ENCODE results near the gene SNRPA1.

SNRPA1 gene

GRCh38 chr15:101277038-101277822 is 17.8 kb downstream of the SNRPA1 start, which contains the start of gene SELENOS:
TSS of gene SELENOS (minus strand) at chr15:101277485. CDS start at chr15:101277417, 68 bp downstream.
- peaks cover 5% of the 10 kb centered on the region for H3K4me1 ChIP-seq (ENCODE audit: control insufficient read depth, insufficient read depth, low read length)
- H3K27me3 ChIP-seq (ENCODE audit: control insufficient read depth, insufficient read depth, low read length): no peaks in the 10 kb centered on the region
- no peaks in the 10 kb centered on the region for H3K9me3 ChIP-seq (ENCODE audit: control insufficient read depth, low read length)
- H3K4me3 ChIP-seq (ENCODE audit: low read length): peak within 1 kb of the TSS; percentile 52
- H3K9ac ChIP-seq (ENCODE audit: low read length): peak within 1 kb of the TSS; percentile 78
- H3K36me3 ChIP-seq (ENCODE audit: control insufficient read depth, insufficient read depth, low read length): peaks cover 12% of the 10 kb centered on the region

GRCh38 chr15:101276501-101277037 is 18.5 kb downstream of the SNRPA1 start:
- peaks cover 5% of the 10 kb centered on the region for H3K4me1 ChIP-seq (ENCODE audit: control insufficient read depth, insufficient read depth, low read length)
- H3K4me3 ChIP-seq (ENCODE audit: low read length): peak overlapping the region; percentile 52
- no peaks in the 10 kb centered on the region for H3K9me3 ChIP-seq (ENCODE audit: control insufficient read depth, low read length)
- H3K9ac ChIP-seq (ENCODE audit: low read length): peak overlapping the region; percentile 78
- H3K36me3 ChIP-seq (ENCODE audit: control insufficient read depth, insufficient read depth, low read length): peaks cover 12% of the 10 kb centered on the region
- H3K27me3 ChIP-seq (ENCODE audit: control insufficient read depth, insufficient read depth, low read length): no peaks in the 10 kb centered on the region

DNA sequence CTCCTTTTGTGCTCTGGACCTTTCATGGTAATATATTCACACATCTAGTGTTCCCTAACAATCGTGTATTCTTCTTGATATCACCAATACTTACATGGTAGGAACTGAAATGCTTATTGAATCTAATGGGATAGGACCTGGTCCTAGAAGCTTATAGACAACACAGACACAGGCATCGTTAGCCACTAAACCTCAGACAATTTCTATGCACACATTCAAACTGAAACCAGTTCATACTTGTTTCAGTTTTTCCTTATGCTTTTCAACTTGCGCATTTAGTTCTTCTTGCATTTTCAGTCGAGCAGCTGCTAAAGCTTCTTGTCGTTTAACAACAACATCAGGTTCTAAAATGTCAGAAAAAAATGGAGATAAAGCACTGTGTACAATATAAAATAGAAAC is 20.0 kb downstream of the SNRPA1 start:
- no peak overlapping the region for H3K9ac ChIP-seq (ENCODE audit: low read length)
- no peaks in the 10 kb centered on the region for H3K9me3 ChIP-seq (ENCODE audit: control insufficient read depth, low read length)
- H3K4me3 ChIP-seq (ENCODE audit: low read length): no peak overlapping the region
- H3K36me3 ChIP-seq (ENCODE audit: control insufficient read depth, insufficient read depth, low read length): peaks cover 22% of the 10 kb centered on the region
- H3K27me3 ChIP-seq (ENCODE audit: control insufficient read depth, insufficient read depth, low read length): no peaks in the 10 kb centered on the region
- peaks cover 5% of the 10 kb centered on the region for H3K4me1 ChIP-seq (ENCODE audit: control insufficient read depth, insufficient read depth, low read length)

DNA sequence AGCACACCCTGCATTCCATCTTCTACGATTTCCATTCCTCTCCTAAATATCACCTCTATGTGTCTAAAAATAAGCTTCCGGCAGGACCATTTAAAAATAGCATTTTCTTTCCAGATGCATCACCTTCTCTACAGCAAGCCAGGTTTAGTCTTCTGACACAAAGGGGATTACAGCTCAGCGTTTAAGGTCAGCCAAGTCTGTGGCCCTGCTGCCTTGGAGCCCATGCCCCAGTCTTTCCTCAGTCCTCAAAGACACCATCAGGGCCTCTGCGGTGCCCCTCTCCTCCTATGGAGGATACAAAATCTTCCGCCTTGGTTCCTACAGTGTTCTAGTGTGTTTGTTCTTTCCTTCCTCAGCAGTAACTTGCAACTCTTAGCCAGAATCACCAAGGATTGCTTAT is 21.5 kb downstream of the SNRPA1 start:
- no peak overlapping the region for H3K4me3 ChIP-seq (ENCODE audit: low read length)
- peaks cover 22% of the 10 kb centered on the region for H3K36me3 ChIP-seq (ENCODE audit: control insufficient read depth, insufficient read depth, low read length)

DNA sequence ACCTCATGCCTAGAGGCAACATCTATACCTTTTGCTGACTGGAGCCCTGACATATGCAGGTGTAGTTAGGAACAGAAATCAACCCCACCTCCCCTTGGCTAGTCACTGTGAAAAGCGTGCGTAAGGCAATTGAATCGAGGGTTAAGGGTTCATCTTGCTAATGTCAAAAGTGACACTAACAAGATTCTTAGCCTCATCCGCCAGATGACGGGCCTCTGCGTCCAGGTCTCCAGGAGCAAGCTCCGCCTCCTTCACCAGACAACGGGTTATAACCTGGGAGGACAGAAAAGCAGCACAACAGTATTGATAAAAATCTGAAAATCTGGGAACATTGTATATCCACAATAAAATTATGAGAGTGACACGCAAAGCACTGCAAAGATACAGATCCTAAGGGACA is 22.5 kb downstream of the SNRPA1 start:
- H3K4me1 ChIP-seq (ENCODE audit: control insufficient read depth, insufficient read depth, low read length): peaks cover under 1% of the 10 kb centered on the region
- no peaks in the 10 kb centered on the region for H3K9me3 ChIP-seq (ENCODE audit: control insufficient read depth, low read length)
- H3K36me3 ChIP-seq (ENCODE audit: control insufficient read depth, insufficient read depth, low read length): peaks cover 22% of the 10 kb centered on the region
- H3K4me3 ChIP-seq (ENCODE audit: low read length): no peak overlapping the region
- no peaks in the 10 kb centered on the region for H3K27me3 ChIP-seq (ENCODE audit: control insufficient read depth, insufficient read depth, low read length)
- H3K9ac ChIP-seq (ENCODE audit: low read length): no peak overlapping the region

More for the DNA sequence above, 21.5 kb downstream of the SNRPA1 start:
- Histone ChIP-seq H3K27me3 (ENCODE audit: control insufficient read depth, insufficient read depth, low read length) (no peaks in the 10 kb centered on the region), H3K9me3 (ENCODE audit: control insufficient read depth, low read length) (no peaks in the 10 kb centered on the region), H3K9ac (ENCODE audit: low read length) (no peak overlapping the region), H3K4me1 (ENCODE audit: control insufficient read depth, insufficient read depth, low read length) (peaks cover 5% of the 10 kb centered on the region)

DNA sequence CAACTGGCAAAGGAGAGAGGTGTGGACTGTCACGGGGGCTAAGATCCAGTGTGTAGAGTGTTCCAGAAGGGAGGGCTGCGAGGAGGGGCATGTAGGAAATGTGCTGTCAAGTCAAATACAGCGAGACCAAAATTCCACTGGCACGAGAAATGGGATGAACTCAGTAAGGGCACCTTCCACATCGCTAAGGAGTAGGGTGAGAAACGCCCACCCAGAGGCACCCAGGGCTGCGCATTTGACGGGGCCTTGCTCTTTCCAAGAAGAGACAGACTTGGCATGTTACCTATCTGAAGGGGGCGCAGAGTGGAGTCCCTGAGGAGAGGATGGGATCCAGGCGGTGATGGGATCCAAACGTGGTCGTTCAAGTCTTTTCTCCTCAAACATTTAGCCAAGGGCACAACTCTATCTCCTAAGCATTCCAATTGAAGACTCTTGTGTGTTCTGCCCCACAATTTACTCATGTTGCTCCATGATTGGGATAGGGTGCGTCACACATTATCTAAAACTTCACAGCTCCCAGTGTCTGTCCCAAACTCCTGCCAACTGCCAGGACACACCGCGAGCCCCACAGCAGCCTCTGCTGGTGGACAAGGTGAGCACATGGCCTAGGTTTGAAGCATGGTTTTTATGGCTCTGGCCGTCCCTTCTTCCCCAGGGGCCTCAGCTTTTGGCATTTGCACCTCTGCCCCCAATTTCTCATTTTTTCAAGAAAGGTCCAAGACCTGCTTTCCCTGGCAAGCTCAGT is 25.4 kb downstream of the SNRPA1 start:
- no peaks in the 10 kb centered on the region for H3K4me1 ChIP-seq (ENCODE audit: control insufficient read depth, insufficient read depth, low read length)
- peaks cover 22% of the 10 kb centered on the region for H3K36me3 ChIP-seq (ENCODE audit: control insufficient read depth, insufficient read depth, low read length)
- H3K4me3 ChIP-seq (ENCODE audit: low read length): no peak overlapping the region
- H3K9ac ChIP-seq (ENCODE audit: low read length): no peak overlapping the region
- H3K27me3 ChIP-seq (ENCODE audit: control insufficient read depth, insufficient read depth, low read length): no peaks in the 10 kb centered on the region
- no peaks in the 10 kb centered on the region for H3K9me3 ChIP-seq (ENCODE audit: control insufficient read depth, low read length)

DNA sequence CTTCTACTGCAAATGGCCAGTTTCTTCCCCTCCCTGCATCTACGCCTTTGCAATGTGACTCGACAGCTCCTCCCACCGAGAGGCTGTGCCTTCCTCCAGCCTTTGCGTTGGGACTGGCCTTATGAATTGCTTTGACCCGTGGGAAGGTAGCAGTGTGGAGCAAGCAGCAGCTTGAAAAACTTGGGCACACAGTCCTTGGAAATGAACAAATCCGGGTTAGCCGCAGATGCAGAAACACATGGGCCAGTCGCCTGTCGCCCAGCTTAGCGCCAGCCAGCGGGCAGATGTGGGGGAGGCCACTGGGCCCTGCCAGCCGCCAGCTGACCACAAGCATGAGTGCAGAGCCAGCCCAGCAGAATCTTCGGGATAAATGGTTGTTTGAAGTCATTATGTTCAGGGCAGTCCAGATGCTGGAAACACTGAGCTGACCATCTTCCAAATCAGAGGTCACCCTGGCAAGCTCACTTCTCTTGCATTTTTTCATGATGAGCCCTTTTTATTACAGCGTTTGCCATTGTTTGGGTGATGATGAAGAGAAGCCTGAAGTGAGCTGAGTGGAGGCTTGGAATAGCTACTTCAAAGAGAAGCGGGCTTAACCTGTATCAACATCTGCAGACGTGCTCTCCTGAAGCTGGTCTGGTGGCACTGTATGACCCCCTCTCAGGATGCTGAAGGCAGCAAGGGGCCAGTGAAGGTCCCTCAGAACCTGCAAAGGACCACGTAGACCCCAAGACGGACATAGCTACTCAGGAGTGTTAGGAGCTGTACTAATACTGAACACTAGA is 27.5 kb downstream of the SNRPA1 start:
- Histone ChIP-seq H3K27me3 (ENCODE audit: control insufficient read depth, insufficient read depth, low read length) (no peaks in the 10 kb centered on the region), H3K4me1 (ENCODE audit: control insufficient read depth, insufficient read depth, low read length) (no peaks in the 10 kb centered on the region), H3K36me3 (ENCODE audit: control insufficient read depth, insufficient read depth, low read length) (peaks cover 10% of the 10 kb centered on the region), H3K9ac (ENCODE audit: low read length) (no peak overlapping the region), H3K4me3 (ENCODE audit: low read length) (no peak overlapping the region), H3K9me3 (ENCODE audit: control insufficient read depth, low read length) (no peaks in the 10 kb centered on the region)

DNA sequence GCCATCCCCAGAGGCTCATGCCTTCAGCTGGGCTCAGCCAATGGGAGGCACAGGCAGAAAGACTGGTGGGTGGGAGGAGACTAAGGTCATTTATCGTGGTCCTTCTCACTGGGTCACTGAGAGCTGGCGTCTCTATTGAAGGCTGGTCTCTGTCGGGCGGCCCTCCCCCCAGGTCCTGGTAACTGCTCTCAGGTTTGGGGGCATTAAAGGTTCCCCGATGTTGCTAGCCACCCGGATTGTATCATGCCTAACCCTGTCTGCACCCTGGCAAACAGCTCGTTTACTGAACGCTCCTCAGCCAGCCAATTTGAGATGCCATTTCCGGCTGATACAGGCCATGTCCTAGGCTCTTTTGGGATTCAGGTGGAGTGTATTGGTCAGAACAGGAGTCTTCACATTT is 28.3 kb downstream of the SNRPA1 start:
- H3K36me3 ChIP-seq (ENCODE audit: control insufficient read depth, insufficient read depth, low read length): peaks cover 10% of the 10 kb centered on the region
- no peak overlapping the region for H3K9ac ChIP-seq (ENCODE audit: low read length)
- no peaks in the 10 kb centered on the region for H3K27me3 ChIP-seq (ENCODE audit: control insufficient read depth, insufficient read depth, low read length)
- H3K9me3 ChIP-seq (ENCODE audit: control insufficient read depth, low read length): no peaks in the 10 kb centered on the region
- no peak overlapping the region for H3K4me3 ChIP-seq (ENCODE audit: low read length)
- no peaks in the 10 kb centered on the region for H3K4me1 ChIP-seq (ENCODE audit: control insufficient read depth, insufficient read depth, low read length)

- peaks cover 5% of the 10 kb centered on the region for H3K36me3 ChIP-seq (ENCODE audit: control insufficient read depth, insufficient read depth, low read length)
- H3K4me1 ChIP-seq (ENCODE audit: control insufficient read depth, insufficient read depth, low read length): no peaks in the 10 kb centered on the region
- H3K4me3 ChIP-seq (ENCODE audit: low read length): no peak overlapping the region
- H3K9ac ChIP-seq (ENCODE audit: low read length): no peak overlapping the region
- no peaks in the 10 kb centered on the region for H3K9me3 ChIP-seq (ENCODE audit: control insufficient read depth, low read length)
- no peaks in the 10 kb centered on the region for H3K27me3 ChIP-seq (ENCODE audit: control insufficient read depth, insufficient read depth, low read length)
These were observed 29.0 kb downstream of the SNRPA1 start for GRCh38 chr15:101266034-101266433.

DNA sequence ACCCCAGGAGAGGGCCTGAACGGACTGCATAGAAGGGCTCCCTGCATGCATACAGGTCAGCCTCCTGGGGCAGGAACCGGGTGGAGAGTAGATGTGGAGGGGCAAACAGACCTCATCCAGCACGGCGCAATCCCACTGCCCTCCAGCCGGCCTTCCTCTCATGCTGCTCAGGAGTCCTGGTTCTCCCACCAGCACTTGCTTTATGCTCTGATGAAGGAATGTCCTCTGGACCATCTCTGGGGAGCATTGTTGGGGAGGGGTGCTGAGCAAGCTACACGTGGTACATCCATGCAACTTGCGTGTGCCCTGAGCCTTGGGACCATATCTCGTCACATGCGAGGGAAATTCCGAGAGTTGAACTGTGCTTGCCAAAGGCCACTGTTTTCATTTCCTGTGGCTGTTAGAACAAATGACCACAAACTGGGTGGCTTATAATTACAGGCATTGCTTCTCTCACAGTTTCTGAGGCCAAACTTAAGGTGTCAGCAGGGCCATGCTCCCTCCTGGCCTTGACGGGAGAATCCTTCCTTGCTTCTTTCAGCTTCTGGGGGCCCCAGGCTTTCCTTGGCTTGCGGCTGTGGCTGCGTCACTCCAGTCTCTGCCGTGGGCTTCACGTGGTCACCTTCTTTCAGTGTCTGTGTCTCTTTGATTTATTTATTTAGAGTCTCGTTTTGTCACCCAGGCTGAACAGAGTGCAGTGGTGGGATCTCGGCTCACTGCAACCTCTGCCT is 30.0 kb downstream of the SNRPA1 start:
- H3K9me3 ChIP-seq (ENCODE audit: control insufficient read depth, low read length): no peaks in the 10 kb centered on the region
- no peaks in the 10 kb centered on the region for H3K36me3 ChIP-seq (ENCODE audit: control insufficient read depth, insufficient read depth, low read length)
- no peaks in the 10 kb centered on the region for H3K4me1 ChIP-seq (ENCODE audit: control insufficient read depth, insufficient read depth, low read length)
- H3K27me3 ChIP-seq (ENCODE audit: control insufficient read depth, insufficient read depth, low read length): no peaks in the 10 kb centered on the region
- H3K9ac ChIP-seq (ENCODE audit: low read length): no peak overlapping the region
- no peak overlapping the region for H3K4me3 ChIP-seq (ENCODE audit: low read length)

DNA sequence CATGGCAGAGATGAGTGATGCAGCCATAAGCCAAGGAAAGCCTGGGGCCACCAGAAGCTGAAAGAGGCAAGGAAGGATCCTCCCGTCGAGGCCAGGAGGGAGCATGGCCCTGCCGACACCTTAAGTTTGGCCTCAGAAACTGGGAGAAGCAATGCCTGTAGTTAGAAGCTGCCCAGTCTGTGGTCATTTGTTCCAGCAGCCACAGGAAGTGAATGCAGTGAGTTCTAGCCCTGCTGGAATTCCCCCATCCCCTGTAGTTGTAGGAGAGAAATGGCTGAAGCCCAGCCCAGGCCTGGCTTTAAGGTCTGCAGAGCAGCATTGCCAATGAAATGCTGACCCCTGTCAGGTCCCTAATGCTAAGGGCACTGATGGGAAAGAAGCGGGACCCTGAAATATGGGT is 31.0 kb downstream of the SNRPA1 start:
- no peaks in the 10 kb centered on the region for H3K36me3 ChIP-seq (ENCODE audit: control insufficient read depth, insufficient read depth, low read length)
- H3K4me1 ChIP-seq (ENCODE audit: control insufficient read depth, insufficient read depth, low read length): no peaks in the 10 kb centered on the region
- H3K27me3 ChIP-seq (ENCODE audit: control insufficient read depth, insufficient read depth, low read length): no peaks in the 10 kb centered on the region
- no peak overlapping the region for H3K9ac ChIP-seq (ENCODE audit: low read length)
- no peaks in the 10 kb centered on the region for H3K9me3 ChIP-seq (ENCODE audit: control insufficient read depth, low read length)
- H3K4me3 ChIP-seq (ENCODE audit: low read length): no peak overlapping the region

Measured in mucosa of stomach (tissue), 1 donor.